Activated naive CD4-positive, alpha-beta T cell treated with anti-CD3 and anti-CD28 coated beads for 36 hours (primary cell): Measurements from ENCODE around the gene ABCA13. TPM values are rescaled to one million over a fixed set of nuclear protein-coding genes. Genes with fewer than 3 reads are reported as not detected.

Experiments used
- CTCF ChIA-PET: fragments of 350-600 bp; sonication (Branson Sonifier 250); formaldehyde crosslinking; loops from one replicate; lab custom pipeline; 2021; ENCODE audit warnings: antibody characterized with exemption; lab: Charles Lee
- DNase-seq: peaks from one replicate; pipeline ENCODE4 v3.0.0-alpha.2; 2020
- H3K27ac Mint-ChIP-seq: one replicate; pipeline ENCODE4 v1.8.0; 2021; ENCODE audit warnings: mild to moderate bottlenecking, mixed read lengths
- H3K27me3 Mint-ChIP-seq: one replicate; pipeline ENCODE4 v1.8.0; 2021; ENCODE audit warnings: low read depth, mixed read lengths
- H3K36me3 Mint-ChIP-seq: one replicate; pipeline ENCODE4 v1.8.0; 2021; ENCODE audit warnings: low read depth, mixed read lengths
- H3K4me1 Mint-ChIP-seq: one replicate; pipeline ENCODE4 v1.8.0; 2021; ENCODE audit warnings: low read depth, mixed read lengths
- H3K4me3 Mint-ChIP-seq: one replicate; pipeline ENCODE4 v1.8.0; 2021; ENCODE audit warnings: mild to moderate bottlenecking, moderate library complexity, mixed read lengths
- H3K9me3 Mint-ChIP-seq: one replicate; pipeline ENCODE4 v1.8.0; 2021; ENCODE audit warnings: mixed read lengths
- intact Hi-C: fragments of 100-400 bp; cut with micrococcal nuclease; formaldehyde crosslinking; loops from one replicate; pipeline ENCODE4 v1.15.1; 2023
- total RNA-seq, 2 experiments: library from RNA; stranded (reverse); gene quantifications; one replicate each; pipeline ENCODE4 v1.2.3, GENCODE V29; 2021

The ABCA13 gene
- total RNA-seq, 2 experiments from 2014 or later = not detected

DNA sequence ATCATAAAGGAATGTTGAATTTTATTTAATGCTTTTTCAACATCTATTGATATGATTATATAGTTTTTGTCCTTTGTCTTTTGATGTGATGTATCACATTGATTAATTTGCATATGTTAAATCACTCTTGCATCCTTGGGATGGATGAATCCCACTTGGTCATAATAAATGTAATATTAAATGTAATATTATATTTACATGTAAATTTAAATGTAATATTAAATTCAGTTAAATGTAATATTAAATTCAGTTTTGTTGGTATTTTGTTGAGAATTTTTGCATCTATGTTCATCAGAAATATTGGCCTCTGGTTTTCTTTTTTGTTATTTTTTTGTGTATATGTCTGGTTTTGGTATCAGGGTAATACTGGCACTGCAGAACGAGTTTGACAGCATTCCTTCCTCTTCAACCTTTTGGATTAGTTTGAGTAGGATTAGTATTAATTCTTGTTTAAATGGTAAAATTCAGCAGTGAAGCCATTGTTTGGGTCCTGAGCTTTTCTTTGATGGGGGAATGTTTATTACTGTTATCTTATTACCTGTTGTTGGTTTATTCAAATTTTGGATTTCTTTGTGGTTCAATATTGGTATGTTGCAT lies 37.8 kb downstream of the ABCA13 start:
- peaks cover 1% of the 10 kb centered on the region for H3K9me3 Mint-ChIP-seq
- CTCF ChIA-PET = no interaction called here
- H3K27me3 Mint-ChIP-seq = peaks cover 13% of the 10 kb centered on the region
- H3K27ac Mint-ChIP-seq = no peak overlapping the region
- no peak overlapping the region for H3K4me3 Mint-ChIP-seq
- DNase-seq = no peak
- no peaks in the 10 kb centered on the region for H3K36me3 Mint-ChIP-seq
- intact Hi-C loops = no loop called here
- H3K4me1 Mint-ChIP-seq = no peaks in the 10 kb centered on the region

- no peak for DNase-seq
- Mint-ChIP-seq H3K27ac (no peak overlapping the region), H3K4me3 (no peak overlapping the region), H3K36me3 (no peaks in the 10 kb centered on the region), H3K4me1 (no peaks in the 10 kb centered on the region), H3K9me3 (no peaks in the 10 kb centered on the region), H3K27me3 (peaks cover 32% of the 10 kb centered on the region)
- CTCF ChIA-PET = no interaction called here
- intact Hi-C loops = no loop called here
Measured at GRCh38 chr7:48213226-48213625, 42.0 kb downstream of the ABCA13 start.

- CTCF ChIA-PET = no interaction called here
Measured at GRCh38 chr7:48217266-48217665, 46.0 kb downstream of the ABCA13 start.

DNA sequence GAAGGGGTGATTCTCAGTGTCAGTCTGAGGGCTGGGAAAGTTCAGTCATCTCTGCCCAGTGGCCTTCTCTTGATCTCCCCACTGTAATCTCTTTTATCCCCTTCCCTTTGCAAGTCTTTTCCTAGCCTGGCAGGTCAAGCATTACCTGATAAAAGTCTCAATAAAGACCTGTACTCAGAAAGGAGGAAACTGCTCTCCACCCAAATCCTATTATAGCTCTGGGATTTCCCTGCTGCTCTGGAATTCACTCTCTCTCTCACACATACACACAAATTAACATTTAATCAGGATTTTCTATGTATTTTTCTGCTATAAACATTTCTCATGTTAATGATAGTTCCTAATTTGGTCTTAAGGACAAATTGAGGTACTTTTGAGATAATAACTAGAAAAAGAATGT lies 46.5 kb downstream of the ABCA13 start:
- CTCF ChIA-PET = interaction anchor here (0.6 kb wide), 1 partner anchor 251 kb away, joined by 3 read pairs; no protein-coding TSS in a partner anchor
- intact Hi-C loops = no loop called here
- DNase-seq = no peak
- Mint-ChIP-seq H3K27ac (no peak overlapping the region), H3K4me3 (no peak overlapping the region), H3K27me3 (peaks cover 29% of the 10 kb centered on the region), H3K36me3 (no peaks in the 10 kb centered on the region), H3K4me1 (no peaks in the 10 kb centered on the region), H3K9me3 (no peaks in the 10 kb centered on the region)

More at GRCh38 chr7:48217266-48217665, 46.0 kb downstream of the ABCA13 start:
- DNase-seq = no peak
- intact Hi-C loops = no loop called here
- H3K4me1 Mint-ChIP-seq = no peaks in the 10 kb centered on the region
- H3K27me3 Mint-ChIP-seq = peaks cover 31% of the 10 kb centered on the region
- no peak overlapping the region for H3K4me3 Mint-ChIP-seq
- H3K27ac Mint-ChIP-seq = no peak overlapping the region
- no peaks in the 10 kb centered on the region for H3K9me3 Mint-ChIP-seq
- no peaks in the 10 kb centered on the region for H3K36me3 Mint-ChIP-seq

GRCh38 chr7:48224042-48224441 lies 52.8 kb downstream of the ABCA13 start:
- DNase-seq = no peak
- Mint-ChIP-seq H3K36me3 (no peaks in the 10 kb centered on the region), H3K4me1 (no peaks in the 10 kb centered on the region), H3K27me3 (peaks cover 16% of the 10 kb centered on the region), H3K27ac (no peak overlapping the region), H3K4me3 (no peak overlapping the region), H3K9me3 (no peaks in the 10 kb centered on the region)
- intact Hi-C loops = no loop called here
- CTCF ChIA-PET = no interaction called here

- Mint-ChIP-seq H3K36me3 (no peaks in the 10 kb centered on the region), H3K27me3 (peaks cover 11% of the 10 kb centered on the region), H3K4me3 (no peak overlapping the region), H3K27ac (no peak overlapping the region), H3K9me3 (no peaks in the 10 kb centered on the region), H3K4me1 (no peaks in the 10 kb centered on the region)
- CTCF ChIA-PET = no interaction called here
- intact Hi-C loops = no loop called here
- DNase-seq = no peak
Measured at GRCh38 chr7:48225101-48225500, 53.8 kb downstream of the ABCA13 start.

DNA sequence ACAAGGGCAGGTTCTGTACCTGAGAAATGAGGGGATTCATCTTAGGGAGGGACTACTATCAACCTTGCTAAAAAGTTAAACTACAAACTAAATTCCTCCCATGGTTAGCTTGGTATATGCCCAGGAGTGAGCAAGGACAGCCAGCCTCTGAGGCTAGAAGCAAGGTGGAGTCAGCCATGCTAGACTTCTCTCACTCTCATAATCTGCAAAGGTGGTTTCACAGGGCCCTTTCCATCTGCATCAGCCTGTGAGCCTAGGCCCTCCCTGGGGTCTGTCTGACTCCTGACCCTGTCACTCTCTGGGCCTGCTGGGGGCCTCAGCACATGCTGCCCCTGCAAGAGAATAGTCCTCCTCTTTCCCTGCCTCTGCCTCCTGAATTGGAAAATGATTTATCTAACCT lies 66.1 kb downstream of the ABCA13 start:
- Mint-ChIP-seq H3K4me1 (no peaks in the 10 kb centered on the region), H3K9me3 (peaks cover 6% of the 10 kb centered on the region), H3K27me3 (peaks cover 15% of the 10 kb centered on the region), H3K36me3 (peaks cover 1% of the 10 kb centered on the region), H3K27ac (no peak overlapping the region), H3K4me3 (no peak overlapping the region)
- intact Hi-C loops = no loop called here
- CTCF ChIA-PET = no interaction called here
- DNase-seq = no peak

- CTCF ChIA-PET = no interaction called here
- Mint-ChIP-seq H3K27ac (no peak overlapping the region), H3K27me3 (peaks cover 10% of the 10 kb centered on the region), H3K9me3 (no peaks in the 10 kb centered on the region), H3K4me3 (no peak overlapping the region), H3K4me1 (no peaks in the 10 kb centered on the region), H3K36me3 (no peaks in the 10 kb centered on the region)
- intact Hi-C loops = no loop called here
- no peak for DNase-seq
Measured at GRCh38 chr7:48242846-48243245, 71.6 kb downstream of the ABCA13 start.

- Mint-ChIP-seq H3K4me3 (no peak overlapping the region), H3K36me3 (no peaks in the 10 kb centered on the region), H3K27ac (no peak overlapping the region), H3K9me3 (no peaks in the 10 kb centered on the region), H3K4me1 (no peaks in the 10 kb centered on the region), H3K27me3 (peaks cover 14% of the 10 kb centered on the region)
- CTCF ChIA-PET = no interaction called here
- intact Hi-C loops = no loop called here
- DNase-seq = no peak
Measured at GRCh38 chr7:48244864-48245271, 73.6 kb downstream of the ABCA13 start.

DNA sequence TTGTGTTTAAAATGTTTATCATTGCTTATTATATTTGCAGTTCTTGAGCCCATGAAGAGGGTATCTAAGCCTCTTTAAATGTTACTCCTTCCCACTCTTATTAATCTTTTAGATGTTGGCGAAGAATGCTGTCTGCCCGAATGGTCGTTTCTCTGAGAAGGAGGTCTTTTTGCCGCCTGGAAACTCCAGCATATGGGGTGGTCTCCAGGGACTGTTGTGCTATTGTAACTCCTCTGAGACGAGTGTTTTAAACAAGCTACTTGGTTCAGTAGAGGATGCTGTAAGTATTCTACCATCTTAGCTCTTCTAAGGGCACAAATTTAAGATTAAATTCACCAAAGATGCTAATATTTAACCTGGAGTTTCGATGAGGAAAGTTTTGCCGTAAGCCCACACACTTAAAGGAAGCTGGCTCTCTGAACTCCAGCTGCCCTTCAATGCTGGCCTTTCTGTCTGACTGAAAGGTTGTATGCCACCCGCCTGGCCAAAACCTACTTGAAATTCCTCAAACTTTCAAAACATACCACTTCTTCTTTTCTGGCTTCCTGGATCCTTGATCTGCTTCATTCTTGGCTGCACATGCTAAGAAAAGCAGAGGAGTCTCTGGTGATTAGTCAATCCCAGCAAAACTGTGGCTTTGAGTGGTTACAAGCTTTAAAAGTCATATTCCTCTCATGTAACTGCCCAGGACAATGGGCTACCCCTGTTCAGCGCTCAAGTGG lies 74.7 kb downstream of the ABCA13 start:
- CTCF ChIA-PET = interaction anchor here (0.6 kb wide), 1 partner anchor 426 kb away, joined by 4 read pairs; no protein-coding TSS in a partner anchor

GRCh38 chr7:48249166-48249565 lies 77.9 kb downstream of the ABCA13 start:
- intact Hi-C loops = no loop called here

More for the DNA sequence above, 74.7 kb downstream of the ABCA13 start:
- Mint-ChIP-seq H3K4me3 (no peak overlapping the region), H3K27me3 (peaks cover 14% of the 10 kb centered on the region), H3K9me3 (no peaks in the 10 kb centered on the region), H3K36me3 (no peaks in the 10 kb centered on the region), H3K4me1 (no peaks in the 10 kb centered on the region), H3K27ac (no peak overlapping the region)
- no peak for DNase-seq
- intact Hi-C loops = no loop called here

GRCh38 chr7:48250441-48250951 lies 79.2 kb downstream of the ABCA13 start:
- intact Hi-C loops = loop anchor here (5.0 kb wide), 1 partner anchor 118 kb away; no protein-coding TSS in a partner anchor
- no peak for DNase-seq
- H3K27ac Mint-ChIP-seq = no peak overlapping the region
- no peak overlapping the region for H3K4me3 Mint-ChIP-seq
- H3K4me1 Mint-ChIP-seq = peaks cover 10% of the 10 kb centered on the region
- CTCF ChIA-PET = interaction anchor here (1.2 kb wide), 1 partner anchor 48 kb away, joined by 4 read pairs; no protein-coding TSS in a partner anchor
- no peaks in the 10 kb centered on the region for H3K9me3 Mint-ChIP-seq
- peaks cover 9% of the 10 kb centered on the region for H3K27me3 Mint-ChIP-seq
- no peaks in the 10 kb centered on the region for H3K36me3 Mint-ChIP-seq

More at GRCh38 chr7:48249166-48249565, 77.9 kb downstream of the ABCA13 start:
- H3K36me3 Mint-ChIP-seq = no peaks in the 10 kb centered on the region
- CTCF ChIA-PET = interaction anchor here (0.5 kb wide), 1 partner anchor 122 kb away, joined by 4 read pairs; no protein-coding TSS in a partner anchor
- H3K4me3 Mint-ChIP-seq = no peak overlapping the region
- H3K4me1 Mint-ChIP-seq = peaks cover 6% of the 10 kb centered on the region
- no peaks in the 10 kb centered on the region for H3K9me3 Mint-ChIP-seq
- peaks cover 10% of the 10 kb centered on the region for H3K27me3 Mint-ChIP-seq
- no peak for DNase-seq
- no peak overlapping the region for H3K27ac Mint-ChIP-seq
